Hepatocyte (in vitro differentiated cells): ENCODE measurements around the gene PLXNB2. TPM values are rescaled to one million over a fixed set of nuclear protein-coding genes. Genes with fewer than 3 reads are reported as not detected.

Source experiments
- DNase-seq: peaks from one replicate; pipeline ENCODE4 v3.0.0-alpha.2; 2016; ENCODE audit warnings: low spot score
- H2AFZ ChIP-seq: fragments of 200-600 bp; sonication (generic); 2 replicates; pipeline ENCODE4 v1.6.0; 2016; ENCODE audit warnings: antibody characterized with exemption, mild to moderate bottlenecking
- H3K27ac ChIP-seq: fragments of 200-600 bp; sonication (generic); 2 replicates; pipeline ENCODE4 v1.5.1; 2016; ENCODE audit warnings: mild to moderate bottlenecking
- H3K27me3 ChIP-seq: fragments of 200-600 bp; sonication (generic); 2 replicates; pipeline ENCODE4 v1.6.1; 2016
- H3K36me3 ChIP-seq: fragments of 200-600 bp; sonication (generic); replicated peaks from 2 replicates; pipeline ENCODE4 v1.5.1; 2016; ENCODE audit warnings: low read depth; ENCODE audit not compliant: insufficient read depth
- H3K4me1 ChIP-seq: fragments of 200-600 bp; sonication (generic); 2 replicates; pipeline ENCODE4 v1.5.1; 2016; ENCODE audit warnings: mild to moderate bottlenecking, moderate library complexity; ENCODE audit not compliant: insufficient read depth
- H3K4me2 ChIP-seq: fragments of 200-600 bp; sonication (generic); 2 replicates; pipeline ENCODE4 v1.6.0; 2016
- H3K4me3 ChIP-seq: fragments of 200-600 bp; sonication (generic); 2 replicates; pipeline ENCODE4 v1.5.1; 2016; ENCODE audit warnings: mild to moderate bottlenecking
- H3K79me2 ChIP-seq: fragments of 200-600 bp; sonication (generic); 2 replicates; pipeline ENCODE4 v1.6.0; 2017; ENCODE audit warnings: mild to moderate bottlenecking
- H3K9me2 ChIP-seq: fragments of 200-600 bp; sonication (generic); replicated peaks from 2 replicates; pipeline ENCODE4 v1.6.0; 2017; ENCODE audit warnings: mild to moderate bottlenecking; ENCODE audit not compliant: insufficient read depth
- H3K9me3 ChIP-seq: fragments of 200-600 bp; sonication (generic); 2 replicates; pipeline ENCODE4 v1.5.1; 2016; ENCODE audit warnings: low read depth, mild to moderate bottlenecking
- H4K20me1 ChIP-seq: fragments of 200-600 bp; sonication (generic); 2 replicates; pipeline ENCODE4 v1.6.0; 2016; ENCODE audit warnings: mild to moderate bottlenecking; ENCODE audit not compliant: insufficient read depth, poor library complexity, severe bottlenecking
- CTCF ChIP-seq: fragments of 200-600 bp; sonication (generic); IDR thresholded peaks from 2 replicates; pipeline ENCODE4 v1.5.1; 2016; ENCODE audit warnings: antibody characterized with exemption, mild to moderate bottlenecking; ENCODE audit not compliant: poor library complexity
- EZH2 ChIP-seq: fragments of 200-600 bp; sonication (generic); IDR thresholded peaks from 2 replicates; pipeline ENCODE4 v1.6.1; 2016; ENCODE audit warnings: antibody characterized with exemption, mild to moderate bottlenecking, borderline replicate concordance
- EZH2phosphoT487 ChIP-seq: fragments of 200-600 bp; sonication (generic); IDR thresholded peaks from one replicate; pipeline ENCODE4 v1.6.1; 2018; ENCODE audit warnings: antibody characterized with exemption, mild to moderate bottlenecking, low read depth, moderate library complexity; ENCODE audit not compliant: unreplicated experiment, severe bottlenecking
- WGBS: methylation state at CpG from one replicate; pipeline ENCODE4 v1.1.6; 2016; ENCODE audit warnings: low lambda C conversion rate; ENCODE audit errors: missing lambda C conversion rate; 5-methylcytosine and 5-hydroxymethylcytosine counted together
- polyA plus RNA-seq: library from polyadenylated mRNA; unstranded; fragments of >200 nt; fragmentation: Nextera tagmentation; extraction: Ambion mirVana; gene quantifications from 2 replicates; pipeline ENCODE4 v1.2.1, GENCODE V29; 2016
- total RNA-seq: library from RNA; depleted of rRNA; stranded (reverse); fragments of >200 nt; gene quantifications from 2 replicates; pipeline ENCODE4 v1.2.3, GENCODE V29; 2014

The PLXNB2 gene
- total and polyA plus RNA-seq, 2 experiments from 2014 or later, result 113 to 147 TPM

GRCh38 chr22:50281957-50282356 lies 25.5 kb downstream of the PLXNB2 start:
- Histone ChIP-seq H3K4me2 (peak overlapping the region; percentile 66), H4K20me1 (no peaks in the 10 kb centered on the region), H3K36me3 (no peaks in the 10 kb centered on the region), H3K4me1 (peaks cover 12% of the 10 kb centered on the region), H3K27ac (peak overlapping the region; percentile 92), H3K9me3 (no peaks in the 10 kb centered on the region), H3K79me2 (peaks cover 5% of the 10 kb centered on the region), H3K27me3 (no peaks in the 10 kb centered on the region), H2AFZ (no peak overlapping the region), H3K9me2 (no peaks in the 10 kb centered on the region), H3K4me3 (no peak overlapping the region)
- DNase-seq, result no peak
- TF ChIP-seq CTCF (no peak), EZH2phosphoT487 (no peak), EZH2 (no peak)
- 96% methylated on average over 23 of the region's 25 CpGs for WGBS

- no peaks in the 10 kb centered on the region for H3K9me2 ChIP-seq
- TF ChIP-seq CTCF (no peak), EZH2 (no peak), EZH2phosphoT487 (no peak)
- H3K79me2 ChIP-seq, result peaks cover 5% of the 10 kb centered on the region
- H3K27me3 ChIP-seq, result no peaks in the 10 kb centered on the region
- no peaks in the 10 kb centered on the region for H3K9me3 ChIP-seq
- H3K4me2 ChIP-seq, result no peak overlapping the region
- no peak overlapping the region for H3K27ac ChIP-seq
- no peaks in the 10 kb centered on the region for H4K20me1 ChIP-seq
- 98% methylated on average over 15 of the region's 36 CpGs for WGBS
- H3K36me3 ChIP-seq, result no peaks in the 10 kb centered on the region
- H3K4me3 ChIP-seq, result no peak overlapping the region
- peaks cover 12% of the 10 kb centered on the region for H3K4me1 ChIP-seq
- H2AFZ ChIP-seq, result no peak overlapping the region
- DNase-seq, result no peak
Observed at GRCh38 chr22:50281384-50281760, 26.1 kb downstream of the PLXNB2 start.

- Histone ChIP-seq H4K20me1 (no peaks in the 10 kb centered on the region), H3K4me3 (no peak overlapping the region), H3K36me3 (no peaks in the 10 kb centered on the region), H3K4me2 (no peak overlapping the region), H3K9me2 (no peaks in the 10 kb centered on the region), H3K27ac (no peak overlapping the region), H3K9me3 (no peaks in the 10 kb centered on the region), H2AFZ (no peak overlapping the region), H3K79me2 (peaks cover 2% of the 10 kb centered on the region), H3K27me3 (no peaks in the 10 kb centered on the region), H3K4me1 (peaks cover 12% of the 10 kb centered on the region)
- no peak for DNase-seq
- WGBS, result 98% methylated on average over 14 of the region's 47 CpGs
- TF ChIP-seq EZH2phosphoT487 (no peak), EZH2 (no peak), CTCF (no peak)
Observed at GRCh38 chr22:50280708-50281383, 26.6 kb downstream of the PLXNB2 start.
